HG02943 (cell line): Measurements from ENCODE around the gene PTHLH.

Source experiments
- ATAC-seq: cut with Tn5 transposase; IDR thresholded peaks from one replicate; pipeline ENCODE4 v1.9.1; 2021; ENCODE audit warnings: mild to moderate bottlenecking, low read depth, moderate library complexity; ENCODE audit not compliant: unreplicated experiment

PTHLH gene

GRCh38 chr12:27972721-27973120 lies at the start of gene PTHLH:
Gene PTHLH, minus strand, starts transcription at chr12:27972733. Its CDS starts 3,239 bp downstream, at chr12:27969494.
- ATAC-seq: no peak

DNA sequence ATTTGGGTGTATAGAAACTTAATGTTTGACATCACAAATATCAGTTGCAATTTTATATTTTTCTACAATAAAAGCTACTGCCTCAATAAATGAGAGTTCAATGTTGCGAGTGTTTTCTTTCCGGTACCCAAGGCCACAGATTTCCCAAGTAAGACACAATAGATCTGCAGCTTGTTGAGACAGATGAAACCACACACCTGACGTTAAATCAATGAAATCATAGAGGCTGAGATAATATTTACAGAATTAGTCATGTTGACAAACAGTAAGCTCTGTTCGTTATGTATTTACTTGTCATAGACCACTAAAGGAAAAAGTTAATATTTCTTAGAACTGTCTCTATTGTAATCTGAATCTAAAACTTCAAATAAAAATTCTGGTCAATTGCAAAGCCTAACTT lies 49.2 kb upstream of the PTHLH start:
- no peak for ATAC-seq

GRCh38 chr12:28017873-28018255 lies 45.3 kb upstream of the PTHLH start:
- ATAC-seq: no peak

DNA sequence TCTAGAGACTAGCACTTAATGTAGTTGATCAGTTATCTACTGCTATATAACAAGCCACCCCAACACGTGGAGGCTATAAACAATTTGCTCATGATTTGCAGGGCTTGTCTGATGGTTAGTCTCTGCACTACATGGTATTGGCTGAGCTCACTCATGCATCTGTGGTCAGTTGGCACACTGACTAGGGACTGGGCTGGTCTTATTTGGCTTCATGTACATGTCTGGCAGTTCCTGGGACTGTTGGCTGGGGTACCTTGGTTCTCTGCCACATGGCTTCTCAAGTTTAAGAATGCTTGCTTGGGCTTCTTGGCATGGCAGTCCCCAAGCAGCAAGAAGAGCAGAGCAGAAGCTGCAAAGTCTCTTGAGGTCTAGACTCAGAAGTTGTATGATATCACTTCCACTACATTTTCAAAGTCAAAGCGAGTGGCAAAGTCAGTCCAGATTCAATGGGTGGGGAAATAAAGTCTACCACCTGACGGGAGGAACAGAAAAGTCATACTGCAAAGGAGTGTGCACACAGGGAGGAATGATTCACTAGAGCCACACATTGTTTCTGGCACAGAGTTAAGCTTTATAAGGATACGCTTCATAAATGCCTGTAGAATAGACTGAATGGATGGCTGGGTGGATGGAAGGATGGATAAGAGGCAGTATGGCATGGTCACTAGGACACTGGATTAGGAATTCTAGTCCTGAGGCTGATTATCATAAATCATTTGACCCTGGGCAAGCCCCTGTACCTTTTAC lies 44.8 kb upstream of the PTHLH start:
- ATAC-seq: no peak

DNA sequence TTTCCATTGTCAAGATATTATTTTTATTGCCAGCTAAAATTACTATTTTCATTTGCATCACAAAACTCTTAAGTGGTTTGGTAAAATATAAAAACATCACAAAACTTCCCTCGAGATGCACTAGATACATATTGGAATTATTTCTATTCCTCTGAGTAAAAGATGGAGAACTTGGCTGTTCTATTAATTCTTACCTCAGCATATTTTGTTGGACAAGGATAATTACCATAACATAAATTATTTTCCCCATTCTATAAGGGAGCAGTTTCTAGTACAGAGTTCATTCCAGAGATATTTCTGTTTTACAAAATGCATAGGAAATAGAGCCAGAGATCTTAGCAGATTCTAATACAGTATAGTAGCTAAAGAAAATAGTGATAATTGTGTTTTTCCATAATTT lies 42.6 kb upstream of the PTHLH start:
- no peak for ATAC-seq

DNA sequence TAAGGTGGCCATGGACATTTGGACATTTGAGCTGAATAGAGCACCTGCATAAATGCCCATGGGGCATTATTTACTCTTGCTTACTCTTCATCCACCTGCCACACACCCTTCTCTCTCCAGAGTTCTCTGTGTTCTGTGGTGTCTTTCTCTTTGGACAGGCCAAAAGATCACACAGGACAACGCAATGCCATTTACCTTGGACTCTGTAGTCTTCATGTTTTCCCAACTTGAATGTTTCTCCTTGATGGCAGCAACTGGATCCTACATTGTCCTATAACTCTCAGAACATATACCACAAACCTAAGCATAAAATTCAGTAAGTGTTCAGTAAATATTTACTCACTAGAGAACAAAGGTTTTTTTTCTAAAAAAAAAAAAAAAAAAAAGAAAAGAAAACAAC lies 41.7 kb upstream of the PTHLH start:
- ATAC-seq: no peak

DNA sequence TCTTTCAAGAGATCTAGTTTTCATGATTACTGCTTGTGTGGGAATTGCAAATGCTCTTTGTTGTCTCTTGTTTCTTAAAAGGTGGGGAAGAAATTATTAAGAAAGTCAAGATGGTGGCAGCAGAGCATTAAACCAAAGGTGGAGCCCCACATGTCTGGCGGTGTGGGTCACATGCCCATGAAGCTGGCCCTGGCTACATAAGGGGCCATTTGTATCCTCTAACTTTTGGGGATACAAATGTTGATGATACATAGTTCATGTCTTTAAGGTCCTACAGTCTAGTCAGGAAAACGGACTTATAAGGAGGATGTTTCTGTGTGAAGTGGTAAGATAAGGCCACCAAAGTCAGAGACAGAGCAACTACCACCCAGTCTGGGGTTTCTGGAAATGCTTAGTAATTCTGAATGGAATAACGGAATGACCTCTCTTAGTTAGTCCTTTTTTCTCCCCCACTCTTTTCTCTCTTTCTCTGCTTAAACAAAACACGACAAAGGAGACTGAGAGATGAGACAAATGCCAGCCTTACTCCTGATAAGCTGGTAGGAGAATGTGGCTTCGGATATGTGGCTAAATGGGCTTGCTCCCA lies 39.9 kb upstream of the PTHLH start:
- ATAC-seq: no peak

DNA sequence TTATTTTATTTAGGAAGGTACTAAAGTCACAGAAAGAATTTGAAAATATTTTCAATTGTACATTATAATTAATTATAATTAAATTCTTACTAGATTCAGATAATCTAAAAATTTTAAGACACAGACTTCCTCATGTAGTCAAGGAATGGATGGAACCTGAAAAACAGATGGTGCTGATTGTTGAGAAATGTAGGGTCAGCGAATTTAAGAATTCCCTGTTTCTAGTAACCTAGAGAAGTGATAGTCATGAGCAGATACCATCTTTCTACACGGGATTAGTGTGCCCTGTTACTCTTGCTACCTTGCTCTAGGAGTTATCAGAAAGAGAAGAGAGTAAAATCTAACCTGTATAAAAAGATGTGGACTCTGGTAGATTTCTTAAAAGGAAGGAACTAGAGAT lies 37.5 kb upstream of the PTHLH start:
- no peak for ATAC-seq

DNA sequence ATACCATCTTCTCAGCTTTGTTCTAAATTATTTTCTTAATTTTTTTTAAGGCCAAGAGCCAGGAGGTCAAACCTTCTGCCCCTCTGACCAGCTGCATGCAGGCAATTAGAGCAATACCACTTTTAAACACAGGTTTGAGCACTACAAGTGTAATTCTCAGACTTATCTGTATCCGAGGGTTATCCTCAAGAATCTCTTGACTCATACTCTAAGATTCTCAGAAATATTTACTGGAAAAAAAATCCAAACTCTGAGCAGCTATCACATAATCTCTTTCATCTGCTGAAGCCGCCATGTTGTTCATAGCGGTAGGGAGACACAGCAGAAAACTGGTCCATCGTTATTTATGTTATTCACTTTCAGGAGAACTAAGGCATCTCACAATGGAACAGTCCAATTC lies 27.4 kb upstream of the PTHLH start:
- ATAC-seq: no peak

DNA sequence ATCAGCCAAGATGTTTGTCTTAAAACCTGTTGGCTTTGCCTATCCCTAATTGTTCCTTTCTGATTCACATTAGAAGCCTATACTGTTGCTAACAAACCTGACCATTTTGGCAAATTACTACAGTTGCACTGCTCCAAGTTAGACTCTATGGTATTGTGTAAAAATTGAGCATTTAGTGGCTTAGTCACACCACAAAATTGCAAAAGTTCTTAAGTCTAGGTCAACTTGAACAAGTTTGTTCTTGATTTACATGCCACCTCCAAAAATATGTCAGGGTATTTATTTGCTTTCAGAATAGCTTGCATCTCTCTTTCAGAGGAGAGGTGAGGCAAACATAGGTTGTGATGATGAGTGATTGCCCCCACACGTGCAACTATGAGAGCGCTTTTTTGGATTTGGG lies 27.0 kb upstream of the PTHLH start:
- ATAC-seq: no peak

DNA sequence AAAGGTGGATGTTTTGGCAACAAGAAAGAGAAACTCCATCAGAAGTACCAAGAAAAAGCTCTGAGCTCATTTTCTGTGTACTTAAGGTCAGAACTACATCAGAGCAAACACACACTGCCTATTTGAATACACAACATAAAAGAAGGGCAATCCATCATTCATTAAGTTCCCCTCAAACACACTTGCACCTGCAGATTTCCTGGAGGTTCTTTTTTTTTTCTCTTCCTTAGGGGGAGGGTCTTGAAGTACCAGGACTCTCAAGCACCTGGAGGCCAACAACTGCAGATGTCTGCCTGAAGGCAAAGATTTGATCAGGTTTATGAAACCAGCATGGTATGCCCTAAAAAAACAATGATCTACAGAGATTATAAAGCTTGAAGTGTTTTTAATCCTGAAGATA lies 26.1 kb upstream of the PTHLH start:
- ATAC-seq: no peak

- ATAC-seq: no peak
These were observed 25.6 kb upstream of the PTHLH start for GRCh38 chr12:27998170-27998569.

DNA sequence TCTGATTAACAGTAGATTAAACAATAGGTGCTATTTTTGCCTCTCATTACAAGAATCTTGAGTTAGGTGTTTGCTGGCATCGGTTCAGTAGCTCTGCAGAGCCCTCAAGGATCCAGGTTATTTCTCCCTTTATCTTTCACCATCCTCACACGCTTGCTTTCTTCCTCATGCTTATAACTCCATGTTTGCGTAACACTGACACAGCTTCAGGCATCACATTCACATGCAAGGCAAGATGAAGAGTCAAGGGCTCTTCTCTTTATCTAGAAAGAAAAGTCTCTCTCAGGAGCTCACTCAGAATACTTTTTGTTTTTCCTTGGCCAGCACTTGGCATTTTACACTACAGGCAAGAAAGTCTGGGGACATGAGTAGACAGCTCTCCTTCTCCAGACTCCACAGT lies 24.2 kb upstream of the PTHLH start:
- no peak for ATAC-seq

- ATAC-seq: no peak
These were observed 22.9 kb upstream of the PTHLH start for GRCh38 chr12:27995406-27995805.

GRCh38 chr12:27988594-27989233 lies 16.2 kb upstream of the PTHLH start:
- ATAC-seq: no peak

- ATAC-seq: no peak
These were observed 14.8 kb upstream of the PTHLH start for GRCh38 chr12:27987331-27987730.

DNA sequence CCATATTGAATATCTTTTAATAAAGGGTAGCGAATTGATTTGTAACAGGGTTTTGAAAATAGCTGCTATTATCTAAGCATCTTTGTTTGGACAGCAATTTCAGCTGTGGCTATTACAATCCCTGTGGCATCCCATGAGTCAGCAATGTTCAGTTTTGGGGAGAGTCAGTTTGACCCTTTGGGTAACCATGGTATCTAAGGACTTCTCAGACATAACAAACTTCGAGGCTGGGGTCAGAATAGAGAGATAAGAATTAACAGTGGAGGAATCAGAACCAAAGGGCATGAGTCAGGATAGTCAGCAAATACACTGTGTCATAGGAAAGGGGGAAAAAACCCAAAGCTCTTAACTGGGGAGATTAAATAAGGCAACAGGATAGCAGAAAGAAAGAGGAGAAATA lies 11.7 kb upstream of the PTHLH start:
- no peak for ATAC-seq

GRCh38 chr12:27982951-27983350 lies 10.4 kb upstream of the PTHLH start:
- ATAC-seq: no peak

DNA sequence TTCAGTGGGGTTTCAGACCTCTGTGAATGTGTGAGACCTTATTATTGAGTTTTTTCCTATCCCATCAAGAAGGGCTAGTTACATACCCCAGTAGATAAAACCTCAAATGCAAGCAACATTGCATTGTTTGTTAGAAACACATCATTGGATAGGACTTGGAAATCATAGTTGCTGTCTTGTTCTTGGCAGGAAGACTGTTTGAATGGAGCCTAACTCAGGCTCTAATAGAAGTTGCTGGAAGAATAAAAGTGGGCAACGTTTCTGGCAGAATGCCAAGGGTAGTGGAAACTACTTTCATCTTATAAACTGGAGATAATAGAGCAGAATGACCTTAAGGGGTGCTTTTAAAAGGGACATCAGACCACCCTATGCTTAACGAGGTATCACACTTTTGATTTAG lies 9.9 kb upstream of the PTHLH start:
- ATAC-seq: no peak

DNA sequence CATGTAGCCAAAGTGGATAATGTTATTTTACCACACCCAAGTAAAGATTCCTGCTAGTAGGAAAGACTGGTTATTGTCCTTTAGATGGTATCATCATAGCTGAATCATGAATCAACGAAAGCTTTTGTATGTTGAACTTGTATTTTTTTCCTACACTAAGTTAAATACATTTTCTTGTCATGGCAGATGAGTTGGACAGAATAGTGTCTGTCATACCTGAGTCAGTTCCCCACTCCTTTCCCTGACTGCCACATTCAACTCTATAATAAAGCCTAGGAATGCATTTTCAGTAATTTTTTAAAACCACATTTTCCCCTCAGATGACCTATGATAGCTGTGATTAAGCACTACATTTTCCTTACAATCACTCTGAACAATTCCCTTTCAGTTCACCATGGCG lies 9.3 kb upstream of the PTHLH start:
- ATAC-seq: no peak

DNA sequence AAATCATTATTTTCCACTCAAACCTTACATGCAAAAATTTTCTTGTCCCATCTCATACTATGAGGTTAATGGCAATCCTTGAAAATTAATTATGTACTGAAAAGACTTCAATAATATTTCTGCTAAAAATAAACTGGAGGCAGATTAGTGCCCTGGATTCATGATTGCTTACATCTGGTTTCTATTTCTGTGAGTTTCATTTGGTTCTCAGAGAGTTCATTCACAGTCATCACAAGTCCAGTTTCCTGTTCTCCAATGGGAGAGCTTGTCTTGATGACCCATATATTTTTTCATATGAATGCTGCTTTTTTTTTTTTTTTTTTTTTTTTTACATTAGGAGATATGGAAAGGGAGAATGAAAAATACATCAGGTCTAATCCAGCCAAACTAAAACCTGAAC lies 6.6 kb upstream of the PTHLH start:
- no peak for ATAC-seq
